Hematopoietic multipotent progenitor cell treated with erythropoietin and hydrocortisone succinate and interleukin-3 and kit ligand, for 8 days (in vitro differentiated cells): ENCODE data around the gene PAX5.

ENCODE experiments used
- DNase-seq: peaks from one replicate; pipeline ENCODE4 v3.0.0-alpha.2; 2015

Gene PAX5

DNA sequence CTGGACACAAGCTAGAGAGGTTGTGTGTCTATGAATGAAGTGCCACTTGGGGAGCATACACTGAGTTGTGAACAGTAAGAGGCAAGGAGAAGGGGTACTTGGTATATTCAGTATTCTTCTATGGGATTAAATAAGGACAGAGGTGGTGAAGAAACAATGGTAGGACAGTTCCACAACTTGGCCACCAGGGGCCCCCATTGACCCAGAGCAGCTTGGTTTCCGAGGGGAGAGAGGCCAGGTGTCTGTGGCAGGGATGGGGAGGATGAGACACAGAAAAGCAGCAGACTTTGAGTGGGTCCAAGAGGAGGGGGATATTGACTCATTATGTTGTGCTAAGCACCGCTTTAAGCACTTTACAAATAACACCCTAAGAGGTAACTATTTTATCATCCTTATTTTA is 240.8 kb downstream of the PAX5 start:
- DNase-seq, result no peak

GRCh38 chr9:36791222-36791950 is 242.7 kb downstream of the PAX5 start:
- no peak for DNase-seq

- DNase-seq, result no peak
Measured at GRCh38 chr9:36789886-36790285, 244.2 kb downstream of the PAX5 start.

DNA sequence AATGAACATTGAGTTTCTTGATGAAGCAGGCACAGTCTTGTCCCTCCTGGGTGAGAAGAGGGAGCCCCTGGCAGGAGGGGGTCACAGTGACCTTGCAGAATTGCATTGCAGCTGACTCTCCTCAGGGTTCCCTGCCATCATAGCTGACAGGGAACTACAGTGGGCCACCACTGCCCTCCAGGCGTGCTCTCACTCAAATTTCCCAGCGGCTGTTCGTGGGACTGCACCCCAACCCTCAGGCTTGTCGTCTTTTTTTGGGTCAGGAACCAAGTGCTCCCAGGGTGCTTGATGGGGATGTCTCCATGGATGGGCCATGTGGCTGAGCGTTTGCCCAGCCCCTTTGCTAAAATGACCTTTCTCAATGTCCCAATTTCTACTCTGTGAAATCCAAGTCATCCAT is 245.5 kb downstream of the PAX5 start:
- DNase-seq, result no peak

DNA sequence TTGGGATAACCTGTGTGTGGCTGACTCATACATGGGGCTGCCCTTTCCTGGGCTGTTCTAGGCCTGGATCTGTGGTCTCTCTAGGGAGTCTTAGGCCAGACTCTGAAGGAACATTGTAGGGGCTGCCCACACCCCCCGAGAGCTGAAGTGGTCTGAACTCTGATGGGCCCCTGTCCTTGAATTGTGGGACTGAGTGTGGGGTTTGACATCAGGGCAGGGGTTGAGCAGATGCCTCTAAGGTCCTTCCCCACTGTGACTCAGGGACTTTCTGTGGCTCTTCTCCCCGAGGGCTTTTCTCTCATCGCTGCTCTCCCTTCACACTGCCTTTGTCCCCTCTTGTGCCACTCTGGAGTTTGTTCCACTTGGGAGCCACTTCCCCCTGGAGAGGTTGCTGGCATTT is 246.4 kb downstream of the PAX5 start:
- no peak for DNase-seq
